ENCODE data around the gene PIH1D2.
A peak's percentile ranks its signal among the peaks of the same experiment; 100 is the strongest.

Gene PIH1D2

GRCh38 chr11:112024773-112025678 is 48.8 kb downstream of the PIH1D2 start, which contains the start of gene DLAT:
DLAT (plus strand) TSS chr11:112025408; CDS start chr11:112025473, 65 bp downstream.
- peak; percentile 92 to 95 for DNase-seq (ENCODE audit: low read depth in 1 of 2, low spot score in 1 of 2)
- Histone ChIP-seq H3K27me3 (ENCODE audit: insufficient read depth, poor library complexity, severe bottlenecking) (no peaks in the 10 kb centered on the region), H3K4me3 (replicated peaks; ENCODE audit: insufficient read depth, low read length) (peak within 1 kb of the TSS; percentile 90), H3K27ac (replicated peaks) (peak within 1 kb of the TSS; percentile 97)
- TF ChIP-seq CTCF (IDR thresholded peaks at IDR 0.05; ENCODE audit: insufficient read depth, low read length) = no peak
- peak; percentile 80; the same call in 1 of the 2 replicates for TF ChIP-seq POLR2AphosphoS5 (IDR thresholded peaks at IDR 0.05; ENCODE audit: low read depth)
- TF ChIP-seq GABPA (IDR thresholded peaks at IDR 0.05; ENCODE audit: low read depth) = no peak
- TF ChIP-seq REST (IDR thresholded peaks at IDR 0.05; ENCODE audit: insufficient replicate concordance, low read depth) = peak; percentile 76

- TF ChIP-seq SPI1 (IDR thresholded peaks at IDR 0.05; ENCODE audit: borderline replicate concordance, low read depth) (peak; percentile 65; the same call in 1 of the 2 replicates), POLR2AphosphoS5 (IDR thresholded peaks at IDR 0.05; ENCODE audit: low read depth) (no peak; the same call in 1 of the 2 replicates)
- Histone ChIP-seq H3K27ac (replicated peaks) (peak overlapping the region; percentile 97), H3K27me3 (ENCODE audit: insufficient read depth, poor library complexity, severe bottlenecking) (no peaks in the 10 kb centered on the region), H3K4me3 (replicated peaks; ENCODE audit: insufficient read depth, low read length) (peak overlapping the region; percentile 90)
- DNase-seq (ENCODE audit: low read depth in 1 of 2, low spot score in 1 of 2) = peak; percentile 34 to 60
Observed at GRCh38 chr11:112024178-112024772, 49.5 kb downstream of the PIH1D2 start.

- Histone ChIP-seq H3K27me3 (ENCODE audit: insufficient read depth, poor library complexity, severe bottlenecking) (no peaks in the 10 kb centered on the region), H3K4me3 (replicated peaks; ENCODE audit: insufficient read depth, low read length) (no peak overlapping the region), H3K27ac (replicated peaks) (no peak overlapping the region)
- DNase-seq (ENCODE audit: low read depth in 1 of 2, low spot score in 1 of 2) = no peak
- TF ChIP-seq SPI1 (IDR thresholded peaks at IDR 0.05; ENCODE audit: borderline replicate concordance, low read depth) (no peak), REST (IDR thresholded peaks at IDR 0.05; ENCODE audit: insufficient replicate concordance, low read depth) (no peak), POLR2AphosphoS5 (IDR thresholded peaks at IDR 0.05; ENCODE audit: low read depth) (no peak), CTCF (IDR thresholded peaks at IDR 0.05; ENCODE audit: insufficient read depth, low read length) (no peak), GABPA (IDR thresholded peaks at IDR 0.05; ENCODE audit: low read depth) (no peak)
Observed at GRCh38 chr11:112023104-112023503, 50.7 kb downstream of the PIH1D2 start.

- H3K27me3 ChIP-seq (ENCODE audit: insufficient read depth, poor library complexity, severe bottlenecking) = no peaks in the 10 kb centered on the region
- H3K4me3 ChIP-seq (replicated peaks; ENCODE audit: insufficient read depth, low read length) = no peak overlapping the region
- no peak for TF ChIP-seq GABPA (IDR thresholded peaks at IDR 0.05; ENCODE audit: low read depth)
- no peak for TF ChIP-seq CTCF (IDR thresholded peaks at IDR 0.05; ENCODE audit: insufficient read depth, low read length)
- TF ChIP-seq POLR2AphosphoS5 (IDR thresholded peaks at IDR 0.05; ENCODE audit: low read depth) = no peak
- no peak for TF ChIP-seq SPI1 (IDR thresholded peaks at IDR 0.05; ENCODE audit: borderline replicate concordance, low read depth)
- TF ChIP-seq REST (IDR thresholded peaks at IDR 0.05; ENCODE audit: insufficient replicate concordance, low read depth) = no peak
- DNase-seq (ENCODE audit: low read depth in 1 of 2, low spot score in 1 of 2) = no peak
- H3K27ac ChIP-seq (replicated peaks) = no peak overlapping the region
Observed at GRCh38 chr11:112019066-112019465, 54.8 kb downstream of the PIH1D2 start.

Measured in HL-60 (cell line).